Measurements from ENCODE around the gene GSAP.

GRCh38 chr7:77395626-77396025 lies 20.5 kb downstream of the GSAP start:
- no peak for TF ChIP-seq MAX (IDR thresholded peaks at IDR 0.05; ENCODE audit: low read depth, low read length)
- TF ChIP-seq CTCF (IDR thresholded peaks at IDR 0.05; ENCODE audit: low read depth, low read length) = no peak
- TF ChIP-seq POLR2A (IDR thresholded peaks at IDR 0.05; ENCODE audit: extremely low read depth, insufficient read length) = no peak
- TF ChIP-seq MYC (IDR thresholded peaks at IDR 0.05; ENCODE audit: low read depth, low read length) = no peak
